ENCODE measurements around the gene FLOT1.
A peak's percentile ranks its signal among the peaks of the same experiment; 100 is the strongest.

The FLOT1 gene

GRCh38 chr6:30689985-30690384 lies 52.5 kb downstream of the FLOT1 start:
- Histone ChIP-seq H3K27ac (ENCODE audit: insufficient read depth in 1 of 2, low read depth in 1 of 2, low read length in 2 of 2, poor library complexity in 1 of 2, severe bottlenecking in 2 of 2) (peak overlapping the region in 1 of 2 experiments; percentile 59), H3K4me3 (ENCODE audit: control insufficient read depth in 1 of 7, extremely low read depth in 1 of 7, insufficient read depth in 4 of 7, low read depth in 2 of 7, low read length in 6 of 7) (peak overlapping the region in 6 of 7 experiments; percentile 83 to 96 (median 86)), H3K36me3 (ENCODE audit: control insufficient read depth in 4 of 4, insufficient read depth in 4 of 4, low read length in 3 of 4) (peaks cover 0 to 8% (median 0%) of the 10 kb centered on the region in 4 experiments), H3K27me3 (replicated peaks in 2 of 5; ENCODE audit: control insufficient read depth in 4 of 5, insufficient read depth in 5 of 5, low read length in 4 of 5) (no peaks in the 10 kb centered on the region), H3K4me1 (ENCODE audit: control extremely low read depth in 1 of 4, control insufficient read depth in 4 of 4, insufficient read depth in 4 of 4, low read length in 3 of 4) (peaks cover 15 to 56% (median 50%) of the 10 kb centered on the region in 4 experiments), H3K9me3 (ENCODE audit: control extremely low read depth in 1 of 5, control insufficient read depth in 4 of 5, insufficient read depth in 2 of 5, low read depth in 1 of 5, low read length in 4 of 5) (no peaks in the 10 kb centered on the region)
- POLR2A ChIA-PET: interaction anchor here (0.8 to 1.2 kb wide), 2 partner anchors 31 to 38 kb away, joined by 3 to 9 read pairs; no protein-coding TSS in a partner anchor
- CTCF ChIA-PET: interaction anchor here (1.0 to 5.2 kb wide), 6 partner anchors 10 to 33 kb away, joined by 3 to 37 read pairs (median 8); partner anchors contain the start of gene MDC1
- DNase-seq: no peak
- WGBS (ENCODE audit: insufficient coverage): 46% methylated on average over 4 of the region's 4 CpGs

- Histone ChIP-seq H3K9me3 (ENCODE audit: control extremely low read depth in 1 of 5, control insufficient read depth in 4 of 5, insufficient read depth in 2 of 5, low read depth in 1 of 5, low read length in 4 of 5) (no peaks in the 10 kb centered on the region), H3K27me3 (replicated peaks in 2 of 5; ENCODE audit: control insufficient read depth in 4 of 5, insufficient read depth in 5 of 5, low read length in 4 of 5) (no peaks in the 10 kb centered on the region), H3K27ac (ENCODE audit: insufficient read depth in 1 of 2, low read depth in 1 of 2, low read length in 2 of 2, poor library complexity in 1 of 2, severe bottlenecking in 2 of 2) (peak overlapping the region in 1 of 2 experiments; percentile 59), H3K4me3 (ENCODE audit: control insufficient read depth in 1 of 7, extremely low read depth in 1 of 7, insufficient read depth in 4 of 7, low read depth in 2 of 7, low read length in 6 of 7) (peak overlapping the region in 3 of 7 experiments; percentile 83 to 86 (median 86)), H3K36me3 (ENCODE audit: control insufficient read depth in 4 of 4, insufficient read depth in 4 of 4, low read length in 3 of 4) (peaks cover 0 to 9% (median 0%) of the 10 kb centered on the region in 4 experiments), H3K4me1 (ENCODE audit: control extremely low read depth in 1 of 4, control insufficient read depth in 4 of 4, insufficient read depth in 4 of 4, low read length in 3 of 4) (peaks cover 16 to 59% (median 55%) of the 10 kb centered on the region in 4 experiments)
- DNase-seq: no peak
- ChIA-PET CTCF (interaction anchor here (0.9 to 5.2 kb wide), 16 partner anchors 9 to 145 kb away, joined by 3 to 37 read pairs (median 4); partner anchors contain the start of genes MDC1 and TUBB), POLR2A (interaction anchor here (0.5 to 1.2 kb wide), 4 partner anchors 28 to 110 kb away, joined by 3 to 9 read pairs (median 3); no protein-coding TSS in a partner anchor)
- 88% methylated on average over 9 of the region's 11 CpGs for WGBS (ENCODE audit: insufficient coverage)
Observed at GRCh38 chr6:30689022-30689865, 53.2 kb downstream of the FLOT1 start.

- H3K4me3 ChIP-seq (ENCODE audit: control insufficient read depth in 1 of 7, extremely low read depth in 1 of 7, insufficient read depth in 4 of 7, low read depth in 2 of 7, low read length in 6 of 7): peak overlapping the region in 4 of 7 experiments; percentile 87 to 96 (median 89)
- no peaks in the 10 kb centered on the region for H3K9me3 ChIP-seq (ENCODE audit: control extremely low read depth in 1 of 5, control insufficient read depth in 4 of 5, insufficient read depth in 2 of 5, low read depth in 1 of 5, low read length in 4 of 5)
- H3K36me3 ChIP-seq (ENCODE audit: control insufficient read depth in 4 of 4, insufficient read depth in 4 of 4, low read length in 3 of 4): peaks cover 0 to 9% (median 0%) of the 10 kb centered on the region in 4 experiments
- no peaks in the 10 kb centered on the region for H3K27me3 ChIP-seq (replicated peaks in 2 of 5; ENCODE audit: control insufficient read depth in 4 of 5, insufficient read depth in 5 of 5, low read length in 4 of 5)
- H3K27ac ChIP-seq (ENCODE audit: insufficient read depth in 1 of 2, low read depth in 1 of 2, low read length in 2 of 2, poor library complexity in 1 of 2, severe bottlenecking in 2 of 2): no peak overlapping the region
- ChIA-PET CTCF (interaction anchor here (0.9 to 5.2 kb wide), 11 partner anchors 9 to 144 kb away, joined by 3 to 37 read pairs (median 4); partner anchors contain the start of genes MDC1 and TUBB), POLR2A (interaction anchor here (0.5 to 1.7 kb wide), 4 partner anchors 16 to 110 kb away, joined by 3 to 13 read pairs (median 3); partner anchors contain the start of gene TUBB)
- no peak for DNase-seq
- H3K4me1 ChIP-seq (ENCODE audit: control extremely low read depth in 1 of 4, control insufficient read depth in 4 of 4, insufficient read depth in 4 of 4, low read length in 3 of 4): peaks cover 16 to 64% (median 58%) of the 10 kb centered on the region in 4 experiments
- 100% methylated on average over 3 of the region's 9 CpGs for WGBS (ENCODE audit: insufficient coverage)
Observed at GRCh38 chr6:30688569-30688968, 53.9 kb downstream of the FLOT1 start.

GRCh38 chr6:30687659-30688431 lies 54.6 kb downstream of the FLOT1 start:
- Histone ChIP-seq H3K9me3 (ENCODE audit: control extremely low read depth in 1 of 5, control insufficient read depth in 4 of 5, insufficient read depth in 2 of 5, low read depth in 1 of 5, low read length in 4 of 5) (no peaks in the 10 kb centered on the region), H3K4me3 (ENCODE audit: control insufficient read depth in 1 of 7, extremely low read depth in 1 of 7, insufficient read depth in 4 of 7, low read depth in 2 of 7, low read length in 6 of 7) (peak overlapping the region; percentile 85 to 96 (median 89)), H3K36me3 (ENCODE audit: control insufficient read depth in 4 of 4, insufficient read depth in 4 of 4, low read length in 3 of 4) (peaks cover 0 to 9% (median 0%) of the 10 kb centered on the region in 4 experiments), H3K27me3 (replicated peaks in 2 of 5; ENCODE audit: control insufficient read depth in 4 of 5, insufficient read depth in 5 of 5, low read length in 4 of 5) (no peaks in the 10 kb centered on the region), H3K27ac (ENCODE audit: insufficient read depth in 1 of 2, low read depth in 1 of 2, low read length in 2 of 2, poor library complexity in 1 of 2, severe bottlenecking in 2 of 2) (peak overlapping the region; percentile 50 to 94), H3K4me1 (ENCODE audit: control extremely low read depth in 1 of 4, control insufficient read depth in 4 of 4, insufficient read depth in 4 of 4, low read length in 3 of 4) (peaks cover 16 to 71% (median 65%) of the 10 kb centered on the region in 4 experiments)
- ChIA-PET POLR2A (interaction anchor here (0.6 to 1.7 kb wide), 5 partner anchors 17 to 33 kb away, joined by 3 to 13 read pairs (median 3); partner anchors contain the start of genes MDC1 and TUBB), CTCF (interaction anchor here (1.2 to 5.2 kb wide), 9 partner anchors 8 to 143 kb away, joined by 3 to 37 read pairs (median 4); partner anchors contain the start of genes MDC1 and TUBB)
- DNase-seq: no peak
- 25% methylated on average over 17 of the region's 22 CpGs for WGBS (ENCODE audit: insufficient coverage)

GRCh38 chr6:30686908-30687658 lies 55.4 kb downstream of the FLOT1 start:
- peak; percentile 59 to 84 (median 78) for DNase-seq
- Histone ChIP-seq H3K4me1 (ENCODE audit: control extremely low read depth in 1 of 4, control insufficient read depth in 4 of 4, insufficient read depth in 4 of 4, low read length in 3 of 4) (peaks cover 16 to 77% (median 73%) of the 10 kb centered on the region in 4 experiments), H3K4me3 (ENCODE audit: control insufficient read depth in 1 of 7, extremely low read depth in 1 of 7, insufficient read depth in 4 of 7, low read depth in 2 of 7, low read length in 6 of 7) (peak overlapping the region; percentile 85 to 96 (median 89)), H3K36me3 (ENCODE audit: control insufficient read depth in 4 of 4, insufficient read depth in 4 of 4, low read length in 3 of 4) (peaks cover 0 to 9% (median 0%) of the 10 kb centered on the region in 4 experiments), H3K9me3 (ENCODE audit: control extremely low read depth in 1 of 5, control insufficient read depth in 4 of 5, insufficient read depth in 2 of 5, low read depth in 1 of 5, low read length in 4 of 5) (no peaks in the 10 kb centered on the region), H3K27ac (ENCODE audit: insufficient read depth in 1 of 2, low read depth in 1 of 2, low read length in 2 of 2, poor library complexity in 1 of 2, severe bottlenecking in 2 of 2) (peak overlapping the region; percentile 66 to 94), H3K27me3 (replicated peaks in 2 of 5; ENCODE audit: control insufficient read depth in 4 of 5, insufficient read depth in 5 of 5, low read length in 4 of 5) (no peaks in the 10 kb centered on the region)
- POLR2A ChIA-PET: interaction anchor here (0.6 to 1.7 kb wide), 3 partner anchors 22 to 34 kb away, joined by 3 to 13 read pairs (median 4); partner anchors contain the start of genes MDC1 and TUBB
- CTCF ChIA-PET: interaction anchor here (1.8 to 5.2 kb wide), 2 partner anchors 7 to 18 kb away, joined by 6 to 37 read pairs; no protein-coding TSS in a partner anchor
- 0% methylated on average over 47 of the region's 52 CpGs for WGBS (ENCODE audit: insufficient coverage)
